Thyroid gland (tissue), 4 donors: ENCODE results near the gene ARHGAP24. TPM values are rescaled to one million over a fixed set of nuclear protein-coding genes. Genes with fewer than 3 reads are reported as not detected.

ENCODE experiments used
- DNase-seq, 2 donors: peaks; one replicate each; pipeline ENCODE4 v3.0.0-alpha.2; 2019
- H3K27ac ChIP-seq, 3 donors: fragments of 200-600 bp; sonication (generic); 1 replicate in 2 of 3; 2 replicates in 1 of 3; pipeline ENCODE4 v1.5.1; 2016 to 2019; ENCODE audit warnings: mild to moderate bottlenecking in 1 of 3, moderate library complexity in 1 of 3
- H3K27me3 ChIP-seq: fragments of 200-600 bp; sonication (generic); one replicate; pipeline ENCODE4 v1.5.1; 2019
- H3K36me3 ChIP-seq, 2 donors: fragments of 200-600 bp; sonication (generic); one replicate each; pipeline ENCODE4 v1.5.1; 2016 to 2019
- H3K4me1 ChIP-seq, 2 donors: fragments of 200-600 bp; sonication (generic); one replicate each; pipeline ENCODE4 v1.5.1; 2017 to 2019
- H3K4me3 ChIP-seq, 3 donors: fragments of 200-600 bp; sonication (generic); replicated peaks in 1 of 3; 1 replicate in 2 of 3; 2 replicates in 1 of 3; pipeline ENCODE4 v1.5.1; 2016; ENCODE audit warnings: mild to moderate bottlenecking in 1 of 3
- H3K9me3 ChIP-seq: fragments of 200-600 bp; sonication (generic); one replicate; pipeline ENCODE4 v1.5.1; 2017
- POLR2A ChIP-seq, 2 donors: fragments of 450-650 bp; IDR thresholded peaks; one replicate each; pipeline ENCODE4 v1.6.1; 2017; ENCODE audit warnings: antibody characterized with exemption in 2 of 2, mild to moderate bottlenecking in 2 of 2, moderate library complexity in 1 of 2
- WGBS, 2 donors: methylation state at CpG; one replicate each; pipeline ENCODE4 v1.1.5; 2017; 5-methylcytosine and 5-hydroxymethylcytosine counted together
- intact Hi-C: fragments of 100-400 bp; cut with DNase I; formaldehyde crosslinking; loops from one replicate; pipeline ENCODE4 v1.15.1; 2023
- total RNA-seq, 4 donors: library from RNA; depleted of rRNA; stranded (reverse); fragments of >200 nt; gene quantifications; one replicate each; pipeline ENCODE4 v1.2.3, GENCODE V29; 2016
- TF ChIP-seq, protein P1 (sequence below), 6 experiments: fragments of 200-600 bp in 3 of 6; fragments of 450-650 bp in 3 of 6; sonication (generic) in 3 of 6; IDR thresholded peaks; one replicate each; pipeline ENCODE4 v1.5.1; 2016 to 2019; ENCODE audit warnings: antibody characterized with exemption in 6 of 6, mild to moderate bottlenecking in 2 of 6, inconsistent platforms in 1 of 6, moderate library complexity in 1 of 6

Gene ARHGAP24
- total RNA-seq, 4 donors from 2014 or later = 20.8 to 70.3 (median 52.4) TPM

- H3K9me3 ChIP-seq = no peaks in the 10 kb centered on the region
- H3K36me3 ChIP-seq = no peaks in the 10 kb centered on the region
- WGBS, 2 donors = 89 to 92% methylated on average over 8 of the region's 8 CpGs
- H3K27ac ChIP-seq = no peak overlapping the region
- no peak for DNase-seq
- TF ChIP-seq, protein P1, sequence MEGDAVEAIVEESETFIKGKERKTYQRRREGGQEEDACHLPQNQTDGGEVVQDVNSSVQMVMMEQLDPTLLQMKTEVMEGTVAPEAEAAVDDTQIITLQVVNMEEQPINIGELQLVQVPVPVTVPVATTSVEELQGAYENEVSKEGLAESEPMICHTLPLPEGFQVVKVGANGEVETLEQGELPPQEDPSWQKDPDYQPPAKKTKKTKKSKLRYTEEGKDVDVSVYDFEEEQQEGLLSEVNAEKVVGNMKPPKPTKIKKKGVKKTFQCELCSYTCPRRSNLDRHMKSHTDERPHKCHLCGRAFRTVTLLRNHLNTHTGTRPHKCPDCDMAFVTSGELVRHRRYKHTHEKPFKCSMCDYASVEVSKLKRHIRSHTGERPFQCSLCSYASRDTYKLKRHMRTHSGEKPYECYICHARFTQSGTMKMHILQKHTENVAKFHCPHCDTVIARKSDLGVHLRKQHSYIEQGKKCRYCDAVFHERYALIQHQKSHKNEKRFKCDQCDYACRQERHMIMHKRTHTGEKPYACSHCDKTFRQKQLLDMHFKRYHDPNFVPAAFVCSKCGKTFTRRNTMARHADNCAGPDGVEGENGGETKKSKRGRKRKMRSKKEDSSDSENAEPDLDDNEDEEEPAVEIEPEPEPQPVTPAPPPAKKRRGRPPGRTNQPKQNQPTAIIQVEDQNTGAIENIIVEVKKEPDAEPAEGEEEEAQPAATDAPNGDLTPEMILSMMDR (IDR thresholded peaks at IDR 0.05) = no peak
- TF ChIP-seq POLR2A (IDR thresholded peaks at IDR 0.05) = no peak
- H3K27me3 ChIP-seq = no peaks in the 10 kb centered on the region
- H3K4me1 ChIP-seq = peaks cover 0 to 7% of the 10 kb centered on the region in 2 donors
- intact Hi-C loops = no loop called here
- no peak overlapping the region for H3K4me3 ChIP-seq
Observed at GRCh38 chr4:86026720-86027119, 551.8 kb downstream of the ARHGAP24 start.

- 83 to 88% methylated on average over 3 of the region's 3 CpGs for WGBS, 2 donors
- H3K4me1 ChIP-seq = peaks cover 20 to 21% of the 10 kb centered on the region in 2 donors
- TF ChIP-seq, protein P1 (IDR thresholded peaks at IDR 0.05) = no peak
- no peak for TF ChIP-seq POLR2A (IDR thresholded peaks at IDR 0.05)
- H3K36me3 ChIP-seq = no peaks in the 10 kb centered on the region
- intact Hi-C loops = no loop called here
- no peaks in the 10 kb centered on the region for H3K27me3 ChIP-seq
- DNase-seq = no peak
- peak overlapping the region; percentile 86 to 93 (median 86) for H3K27ac ChIP-seq
- H3K9me3 ChIP-seq = no peaks in the 10 kb centered on the region
- H3K4me3 ChIP-seq = no peak overlapping the region
Observed at GRCh38 chr4:86031927-86032326, 557.0 kb downstream of the ARHGAP24 start.

GRCh38 chr4:86032476-86033022 is 557.6 kb downstream of the ARHGAP24 start:
- DNase-seq = peak; percentile 73 to 74
- WGBS, 2 donors = 6 to 9% methylated on average over 4 of the region's 4 CpGs
- intact Hi-C loops = no loop called here

DNA sequence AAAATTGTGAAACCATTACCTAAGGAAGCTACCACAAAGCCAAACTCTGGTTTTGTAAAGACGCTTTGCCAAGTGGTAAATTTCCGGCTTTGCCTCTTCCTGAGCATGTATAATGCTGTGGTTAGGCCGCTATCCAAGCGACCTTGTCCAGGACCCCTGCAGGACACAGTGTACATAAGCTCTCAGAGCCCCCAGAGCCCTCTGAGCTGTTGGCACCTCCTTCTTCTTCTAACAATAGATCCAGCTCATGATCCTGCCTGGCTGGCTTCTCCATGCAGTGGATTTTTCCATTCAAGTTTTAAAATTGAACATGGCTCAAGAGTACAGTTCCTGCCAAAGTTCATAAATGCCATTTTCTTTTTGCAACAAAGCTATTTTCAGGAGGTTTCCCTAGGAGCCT is 558.2 kb downstream of the ARHGAP24 start:
- Histone ChIP-seq H3K27me3 (no peaks in the 10 kb centered on the region), H3K36me3 (no peaks in the 10 kb centered on the region), H3K4me3 (no peak overlapping the region), H3K27ac (peak overlapping the region; percentile 86 to 93 (median 86)), H3K9me3 (no peaks in the 10 kb centered on the region), H3K4me1 (peaks cover 20 to 21% of the 10 kb centered on the region in 2 donors)
- peak; percentile 55 to 58 for DNase-seq
- 15 to 18% methylated on average over 4 of the region's 4 CpGs for WGBS, 2 donors
- TF ChIP-seq, protein P1 (IDR thresholded peaks at IDR 0.05) = peak in 1 of 6 experiments; percentile 1
- TF ChIP-seq POLR2A (IDR thresholded peaks at IDR 0.05) = peak in 1 of 2 donors; percentile 1
- intact Hi-C loops = no loop called here

More at GRCh38 chr4:86032476-86033022, 557.6 kb downstream of the ARHGAP24 start:
- Histone ChIP-seq H3K9me3 (no peaks in the 10 kb centered on the region), H3K27me3 (no peaks in the 10 kb centered on the region), H3K4me3 (no peak overlapping the region), H3K4me1 (peaks cover 20 to 21% of the 10 kb centered on the region in 2 donors), H3K36me3 (no peaks in the 10 kb centered on the region), H3K27ac (peak overlapping the region; percentile 86 to 93 (median 86))
- peak in 1 of 2 donors; percentile 48 for TF ChIP-seq POLR2A (IDR thresholded peaks at IDR 0.05)
- TF ChIP-seq, protein P1 (IDR thresholded peaks at IDR 0.05) = no peak

GRCh38 chr4:86034616-86035015 is 559.7 kb downstream of the ARHGAP24 start:
- Histone ChIP-seq H3K27ac (no peak overlapping the region), H3K36me3 (no peaks in the 10 kb centered on the region), H3K27me3 (no peaks in the 10 kb centered on the region), H3K9me3 (no peaks in the 10 kb centered on the region), H3K4me3 (no peak overlapping the region), H3K4me1 (peaks cover 20 to 21% of the 10 kb centered on the region in 2 donors)
- no peak for DNase-seq
- no peak for TF ChIP-seq POLR2A (IDR thresholded peaks at IDR 0.05)
- TF ChIP-seq, protein P1 (IDR thresholded peaks at IDR 0.05) = no peak
- intact Hi-C loops = no loop called here
- 92 to 97% methylated on average over 2 of the region's 2 CpGs for WGBS, 2 donors
